Esophagus muscularis mucosa (tissue), 4 donors: Measurements from ENCODE around the gene KRT75.

Experiments used
- EP300 ChIP-seq: sonication (generic); formaldehyde crosslinking; IDR thresholded peaks from one replicate; pipeline ENCODE4 v1.6.1; 2017; ENCODE audit warnings: antibody characterized with exemption
- POLR2A ChIP-seq: fragments of 450-650 bp; IDR thresholded peaks from one replicate; pipeline ENCODE4 v1.6.1; 2017; ENCODE audit warnings: antibody characterized with exemption, moderate library complexity, mild to moderate bottlenecking, low read depth
- POLR2AphosphoS5 ChIP-seq, 2 donors: sonication (generic); formaldehyde crosslinking; IDR thresholded peaks; one replicate each; pipeline ENCODE4 v1.6.1; 2017; ENCODE audit warnings: antibody characterized with exemption in 2 of 2
- TF ChIP-seq, protein P1 (sequence below), 3 experiments: fragments of 200-600 bp in 2 of 3; fragments of 450-650 bp in 1 of 3; sonication (generic) in 2 of 3; IDR thresholded peaks; one replicate each; pipeline ENCODE4 v1.5.1; 2017 to 2019; ENCODE audit warnings: antibody characterized with exemption in 3 of 3, mild to moderate bottlenecking in 2 of 3, moderate library complexity in 1 of 3

DNA sequence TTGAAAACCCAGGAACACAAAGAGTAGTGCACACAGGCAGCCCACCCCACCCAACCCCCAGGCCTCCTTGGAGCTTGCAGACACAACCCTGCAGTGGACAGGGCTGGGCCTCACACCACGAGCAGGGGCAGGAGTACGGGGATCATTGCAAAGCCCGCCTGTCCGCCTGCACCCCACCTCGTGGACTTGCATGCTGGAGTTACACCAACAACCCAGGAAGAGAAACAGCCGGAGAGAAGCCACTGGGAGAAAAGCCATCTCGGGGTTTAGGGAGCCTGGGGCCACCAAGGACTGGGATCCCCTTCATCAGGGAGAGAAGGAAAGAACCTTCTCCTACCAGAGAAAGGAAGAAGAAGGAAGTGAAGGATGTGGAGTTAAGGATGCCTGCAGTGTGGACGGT is 56.9 kb downstream of the KRT75 start:
- TF ChIP-seq, protein P1, sequence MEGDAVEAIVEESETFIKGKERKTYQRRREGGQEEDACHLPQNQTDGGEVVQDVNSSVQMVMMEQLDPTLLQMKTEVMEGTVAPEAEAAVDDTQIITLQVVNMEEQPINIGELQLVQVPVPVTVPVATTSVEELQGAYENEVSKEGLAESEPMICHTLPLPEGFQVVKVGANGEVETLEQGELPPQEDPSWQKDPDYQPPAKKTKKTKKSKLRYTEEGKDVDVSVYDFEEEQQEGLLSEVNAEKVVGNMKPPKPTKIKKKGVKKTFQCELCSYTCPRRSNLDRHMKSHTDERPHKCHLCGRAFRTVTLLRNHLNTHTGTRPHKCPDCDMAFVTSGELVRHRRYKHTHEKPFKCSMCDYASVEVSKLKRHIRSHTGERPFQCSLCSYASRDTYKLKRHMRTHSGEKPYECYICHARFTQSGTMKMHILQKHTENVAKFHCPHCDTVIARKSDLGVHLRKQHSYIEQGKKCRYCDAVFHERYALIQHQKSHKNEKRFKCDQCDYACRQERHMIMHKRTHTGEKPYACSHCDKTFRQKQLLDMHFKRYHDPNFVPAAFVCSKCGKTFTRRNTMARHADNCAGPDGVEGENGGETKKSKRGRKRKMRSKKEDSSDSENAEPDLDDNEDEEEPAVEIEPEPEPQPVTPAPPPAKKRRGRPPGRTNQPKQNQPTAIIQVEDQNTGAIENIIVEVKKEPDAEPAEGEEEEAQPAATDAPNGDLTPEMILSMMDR (IDR thresholded peaks at IDR 0.05) = no peak
- no peak for TF ChIP-seq EP300
- TF ChIP-seq POLR2A = no peak
- no peak for TF ChIP-seq POLR2AphosphoS5 (IDR thresholded peaks at IDR 0.05)
